Measurements from ENCODE around the gene PIK3C2B.
A peak's percentile ranks its signal among the peaks of the same experiment; 100 is the strongest.

Gene PIK3C2B

DNA sequence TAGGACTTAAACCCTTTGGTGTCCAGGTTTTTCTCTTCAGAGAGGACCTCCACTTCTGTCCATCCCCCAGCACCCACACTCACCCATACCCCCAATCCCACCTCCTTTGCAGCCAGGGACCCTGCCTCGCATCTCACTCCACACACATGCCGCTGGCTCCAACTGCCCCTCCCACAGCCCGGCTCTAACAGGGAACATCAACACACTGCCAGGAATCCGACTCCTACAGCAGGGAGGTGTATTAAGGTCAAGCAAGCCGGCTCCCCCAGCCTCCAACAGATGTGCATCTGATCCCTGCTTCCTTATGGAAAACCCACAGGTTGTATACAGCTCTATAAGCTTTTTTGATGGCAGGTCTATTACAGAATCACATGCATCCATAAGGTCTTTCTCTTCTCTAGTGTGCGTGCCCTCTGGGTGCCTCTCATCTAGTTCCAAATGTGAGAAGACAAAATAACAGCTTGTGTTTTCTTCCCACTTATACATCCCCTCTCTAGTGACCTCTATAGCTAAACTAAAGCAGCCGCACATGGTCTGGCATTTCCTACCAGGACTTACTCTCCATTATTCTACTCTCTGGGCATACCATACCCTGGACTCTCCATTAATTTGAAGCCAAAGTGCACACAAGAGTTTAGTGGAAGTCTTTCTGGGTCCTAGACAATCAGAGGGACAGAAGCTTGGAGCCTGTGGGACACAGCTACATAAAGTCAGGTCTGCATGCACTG lies 16.3 kb downstream of the PIK3C2B start:
- Histone ChIP-seq H3K9ac (ENCODE audit: insufficient read length) (no peak overlapping the region), H3K4me3 (no peak overlapping the region), H3K27ac (no peak overlapping the region), H3K36me3 (ENCODE audit: insufficient read depth, low read length) (no peaks in the 10 kb centered on the region), H3K9me3 (ENCODE audit: low read depth, low read length) (no peaks in the 10 kb centered on the region)
- DNase-seq (ENCODE audit: low read depth, low spot score), result no peak
- TF ChIP-seq FOXP2 (optimal IDR thresholded peaks at IDR 0.05; ENCODE audit: control extremely low read depth, extremely low read length, insufficient read depth), result no peak
- TF ChIP-seq POLR2AphosphoS5 (IDR thresholded peaks at IDR 0.05; ENCODE audit: borderline replicate concordance, low read depth, low read length), result no peak
- TF ChIP-seq EZH2 (IDR thresholded peaks at IDR 0.05), result no peak

DNA sequence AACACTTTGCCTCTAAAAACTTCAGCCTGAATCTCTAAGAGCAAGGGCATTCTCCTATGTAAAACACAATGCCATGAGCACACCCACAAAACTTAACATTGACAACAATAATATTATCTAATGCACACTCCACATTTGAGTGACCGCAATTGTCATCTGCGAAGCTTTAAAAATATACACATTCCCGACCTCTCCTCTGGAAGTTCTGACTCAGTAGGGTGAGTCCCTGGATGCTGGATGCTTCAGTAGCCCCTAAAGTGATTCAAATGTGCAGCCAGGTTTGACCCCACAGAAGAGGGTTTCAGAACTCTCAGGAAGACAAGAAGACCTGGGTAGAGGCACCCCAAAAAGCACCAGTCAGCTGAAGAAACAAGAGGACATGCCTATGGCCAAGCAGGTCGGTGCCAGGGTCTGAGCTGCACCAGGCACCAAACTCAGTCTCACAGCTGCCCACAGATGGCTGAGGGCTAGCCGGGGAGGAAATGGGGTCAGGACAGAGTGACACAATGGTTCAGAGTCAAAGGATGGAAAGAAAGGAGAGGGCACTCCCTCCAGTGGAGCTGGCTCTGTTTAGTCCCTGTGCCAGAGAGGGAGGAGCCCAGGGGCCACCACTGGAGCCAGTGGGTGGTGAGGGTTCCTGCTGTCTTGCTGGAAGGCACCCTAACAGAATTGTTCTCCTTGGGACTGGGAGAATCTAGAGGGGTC lies 17.4 kb downstream of the PIK3C2B start:
- H3K9me3 ChIP-seq (ENCODE audit: low read depth, low read length), result no peaks in the 10 kb centered on the region
- no peak for DNase-seq (ENCODE audit: low read depth, low spot score)
- H3K4me3 ChIP-seq, result no peak overlapping the region
- TF ChIP-seq EZH2 (IDR thresholded peaks at IDR 0.05) (no peak), FOXP2 (optimal IDR thresholded peaks at IDR 0.05; ENCODE audit: control extremely low read depth, extremely low read length, insufficient read depth) (no peak), POLR2AphosphoS5 (IDR thresholded peaks at IDR 0.05; ENCODE audit: borderline replicate concordance, low read depth, low read length) (no peak)
- H3K27ac ChIP-seq, result no peak overlapping the region
- no peaks in the 10 kb centered on the region for H3K36me3 ChIP-seq (ENCODE audit: insufficient read depth, low read length)
- H3K9ac ChIP-seq (ENCODE audit: insufficient read length), result no peak overlapping the region

DNA sequence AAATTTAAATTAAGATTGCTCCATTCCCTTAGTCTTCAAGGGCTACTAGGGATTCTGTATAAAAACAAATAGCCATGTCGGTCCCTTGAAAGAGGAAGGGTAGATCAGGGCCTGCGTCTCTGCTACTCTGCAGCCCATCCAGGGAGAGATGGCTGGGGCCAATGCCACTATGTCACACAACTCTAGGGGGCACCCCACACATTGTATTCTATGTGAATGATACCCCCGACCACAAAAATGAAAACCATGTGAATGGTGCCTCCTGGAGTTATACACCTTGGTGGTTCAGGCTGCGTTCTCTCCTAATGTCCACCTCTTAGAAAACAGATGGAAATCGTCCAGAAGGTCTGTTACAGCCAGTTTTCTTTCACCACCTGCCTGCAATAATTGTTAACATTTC lies 18.0 kb downstream of the PIK3C2B start:
- no peak overlapping the region for H3K9ac ChIP-seq (ENCODE audit: insufficient read length)
- no peaks in the 10 kb centered on the region for H3K9me3 ChIP-seq (ENCODE audit: low read depth, low read length)
- no peak for DNase-seq (ENCODE audit: low read depth, low spot score)
- no peak overlapping the region for H3K27ac ChIP-seq
- H3K4me3 ChIP-seq, result no peak overlapping the region
- no peak for TF ChIP-seq FOXP2 (optimal IDR thresholded peaks at IDR 0.05; ENCODE audit: control extremely low read depth, extremely low read length, insufficient read depth)
- TF ChIP-seq EZH2 (IDR thresholded peaks at IDR 0.05), result no peak
- TF ChIP-seq POLR2AphosphoS5 (IDR thresholded peaks at IDR 0.05; ENCODE audit: borderline replicate concordance, low read depth, low read length), result no peak
- no peaks in the 10 kb centered on the region for H3K36me3 ChIP-seq (ENCODE audit: insufficient read depth, low read length)

DNA sequence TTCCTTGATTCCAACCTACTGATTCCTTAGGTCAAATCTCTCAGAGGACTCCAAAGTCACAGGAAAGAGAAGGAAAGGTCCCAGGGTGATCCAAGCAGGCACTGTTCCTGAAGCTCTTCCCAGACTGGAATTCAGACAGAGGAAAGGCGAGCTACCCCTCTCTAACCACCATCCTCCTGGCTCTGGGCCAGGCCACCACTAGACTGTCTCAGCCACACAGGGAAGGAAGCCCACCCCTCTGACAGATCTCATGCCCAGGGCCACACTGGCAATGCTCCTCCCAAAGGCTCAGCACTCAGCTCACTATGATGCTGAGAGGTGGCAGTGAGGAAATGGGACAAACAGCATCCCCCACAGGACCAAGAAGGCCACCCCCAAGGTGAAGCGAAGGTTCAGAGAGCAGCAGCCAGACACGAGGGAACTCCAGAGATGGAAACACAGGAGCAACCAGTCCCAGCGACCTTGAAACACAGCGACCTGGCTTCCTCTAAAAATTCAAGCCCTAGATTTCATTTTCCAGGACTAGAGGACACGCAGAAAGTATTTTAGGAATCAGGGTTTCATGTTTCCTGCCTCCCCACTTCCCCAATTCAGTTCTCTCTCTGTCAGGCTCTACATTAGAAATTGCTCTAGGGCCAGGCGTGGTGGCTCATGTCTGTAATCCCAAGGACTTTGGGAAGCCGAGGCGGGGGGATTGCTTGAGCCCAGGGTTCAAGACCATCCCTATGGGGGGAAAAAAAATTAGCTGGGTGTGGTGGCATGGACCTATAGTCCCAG lies 18.8 kb downstream of the PIK3C2B start:
- H3K4me3 ChIP-seq, result no peak overlapping the region
- no peak overlapping the region for H3K27ac ChIP-seq
- TF ChIP-seq EZH2 (IDR thresholded peaks at IDR 0.05) (no peak), FOXP2 (optimal IDR thresholded peaks at IDR 0.05; ENCODE audit: control extremely low read depth, extremely low read length, insufficient read depth) (no peak), POLR2AphosphoS5 (IDR thresholded peaks at IDR 0.05; ENCODE audit: borderline replicate concordance, low read depth, low read length) (no peak)
- DNase-seq (ENCODE audit: low read depth, low spot score), result no peak
- no peaks in the 10 kb centered on the region for H3K36me3 ChIP-seq (ENCODE audit: insufficient read depth, low read length)
- no peak overlapping the region for H3K9ac ChIP-seq (ENCODE audit: insufficient read length)
- H3K9me3 ChIP-seq (ENCODE audit: low read depth, low read length), result no peaks in the 10 kb centered on the region

DNA sequence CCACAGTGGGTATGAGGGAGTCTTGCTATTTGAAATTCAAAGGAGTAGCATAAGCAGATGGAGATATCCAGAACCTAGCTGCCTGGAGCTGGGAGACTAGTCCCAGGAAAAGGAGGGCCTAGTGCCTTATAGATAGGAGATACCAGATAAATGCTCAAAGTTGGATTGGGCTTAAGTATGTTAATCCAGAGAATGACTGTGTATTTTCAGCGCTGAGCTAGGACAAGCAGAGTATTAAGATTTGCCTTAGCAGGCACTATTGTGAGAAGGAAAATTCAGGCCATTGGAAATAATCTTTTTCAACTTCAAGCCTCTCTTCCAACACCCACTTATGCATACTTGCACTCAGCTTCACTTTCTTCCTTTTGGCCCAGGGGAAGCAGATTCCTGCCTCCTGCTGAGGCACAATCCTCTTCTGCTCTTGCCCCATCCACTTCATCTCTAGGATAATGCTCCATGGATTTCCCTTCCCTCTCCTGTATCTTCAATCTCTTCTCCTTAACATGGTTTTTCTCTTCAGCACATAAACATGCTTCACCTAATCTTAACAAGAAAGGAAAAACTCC lies 21.1 kb downstream of the PIK3C2B start:
- Histone ChIP-seq H3K27ac (peak overlapping the region; percentile 81), H3K9ac (ENCODE audit: insufficient read length) (no peak overlapping the region), H3K9me3 (ENCODE audit: low read depth, low read length) (no peaks in the 10 kb centered on the region), H3K4me3 (no peak overlapping the region), H3K36me3 (ENCODE audit: insufficient read depth, low read length) (no peaks in the 10 kb centered on the region)
- DNase-seq (ENCODE audit: low read depth, low spot score), result no peak
- TF ChIP-seq EZH2 (IDR thresholded peaks at IDR 0.05), result no peak
- no peak for TF ChIP-seq POLR2AphosphoS5 (IDR thresholded peaks at IDR 0.05; ENCODE audit: borderline replicate concordance, low read depth, low read length)
- no peak for TF ChIP-seq FOXP2 (optimal IDR thresholded peaks at IDR 0.05; ENCODE audit: control extremely low read depth, extremely low read length, insufficient read depth)

DNA sequence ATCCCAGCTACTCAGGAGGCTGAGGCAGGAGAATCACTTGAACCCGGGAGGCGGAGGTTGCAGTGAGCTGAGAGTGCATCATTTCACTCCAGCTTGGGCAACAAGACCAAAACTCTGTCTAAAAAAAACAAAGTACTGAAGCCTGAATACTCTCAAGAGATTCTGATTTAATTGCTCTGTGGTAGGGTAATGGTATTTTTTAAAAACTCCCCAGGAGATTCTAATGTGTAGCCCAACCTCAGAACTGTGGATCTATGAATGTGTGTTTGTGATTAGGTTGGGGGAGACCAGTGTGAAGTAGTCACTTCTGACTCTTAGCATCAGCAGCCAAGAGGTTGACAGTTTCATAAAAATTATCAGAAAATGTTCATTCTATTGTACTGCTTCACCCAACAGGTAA lies 21.9 kb downstream of the PIK3C2B start:
- Histone ChIP-seq H3K27ac (0 out of 2 replicates have a peak overlapping the region, but pooled peaks have one; percentile 81), H3K9ac (ENCODE audit: insufficient read length) (no peak overlapping the region), H3K4me3 (no peak overlapping the region), H3K9me3 (ENCODE audit: low read depth, low read length) (no peaks in the 10 kb centered on the region), H3K36me3 (ENCODE audit: insufficient read depth, low read length) (no peaks in the 10 kb centered on the region)
- TF ChIP-seq POLR2AphosphoS5 (IDR thresholded peaks at IDR 0.05; ENCODE audit: borderline replicate concordance, low read depth, low read length) (no peak), EZH2 (IDR thresholded peaks at IDR 0.05) (no peak), FOXP2 (optimal IDR thresholded peaks at IDR 0.05; ENCODE audit: control extremely low read depth, extremely low read length, insufficient read depth) (no peak)
- DNase-seq (ENCODE audit: low read depth, low spot score), result no peak

DNA sequence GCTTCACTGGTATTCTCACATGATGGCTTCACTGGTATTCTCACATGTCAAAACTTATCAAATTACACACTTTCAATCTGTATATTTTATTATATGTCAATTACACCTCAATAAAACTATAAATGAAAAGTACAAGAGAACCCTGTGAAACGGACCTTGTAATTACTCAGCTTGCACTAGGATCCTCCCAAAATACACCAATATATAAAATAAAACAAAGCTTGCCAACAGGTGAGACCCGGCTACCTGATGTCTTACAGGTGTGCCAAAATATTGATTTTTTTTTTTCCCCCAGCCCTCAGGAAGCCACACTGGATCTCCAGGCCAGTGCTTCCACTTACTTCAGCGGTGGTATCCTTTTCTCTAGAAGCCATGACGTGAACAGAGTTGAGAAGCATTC lies 22.9 kb downstream of the PIK3C2B start:
- H3K27ac ChIP-seq, result no peak overlapping the region
- no peaks in the 10 kb centered on the region for H3K9me3 ChIP-seq (ENCODE audit: low read depth, low read length)
- no peak for DNase-seq (ENCODE audit: low read depth, low spot score)
- no peak for TF ChIP-seq POLR2AphosphoS5 (IDR thresholded peaks at IDR 0.05; ENCODE audit: borderline replicate concordance, low read depth, low read length)
- no peak for TF ChIP-seq FOXP2 (optimal IDR thresholded peaks at IDR 0.05; ENCODE audit: control extremely low read depth, extremely low read length, insufficient read depth)
- no peak for TF ChIP-seq EZH2 (IDR thresholded peaks at IDR 0.05)
- H3K4me3 ChIP-seq, result no peak overlapping the region
- no peaks in the 10 kb centered on the region for H3K36me3 ChIP-seq (ENCODE audit: insufficient read depth, low read length)
- no peak overlapping the region for H3K9ac ChIP-seq (ENCODE audit: insufficient read length)

DNA sequence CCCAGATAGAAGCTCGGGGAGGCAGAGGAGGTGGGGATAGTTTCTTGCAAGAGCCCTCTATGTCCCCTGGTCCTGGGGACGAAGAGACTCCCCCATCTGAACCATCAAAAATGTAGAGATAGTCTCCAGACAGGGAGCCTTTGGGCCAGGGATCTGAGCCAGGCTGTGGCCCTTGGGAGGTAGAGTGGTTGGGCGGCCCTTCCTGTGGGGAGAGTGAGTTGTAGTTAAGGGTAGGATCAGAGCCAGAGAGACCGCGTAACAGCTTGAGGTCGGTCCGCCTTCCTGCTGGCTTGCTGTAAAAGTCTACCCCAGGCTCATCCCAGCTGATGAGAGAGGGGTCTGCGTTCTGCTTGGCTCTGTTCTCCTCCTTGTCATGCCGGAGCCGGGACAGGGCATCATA lies 25.3 kb downstream of the PIK3C2B start:
- TF ChIP-seq FOXP2 (optimal IDR thresholded peaks at IDR 0.05; ENCODE audit: control extremely low read depth, extremely low read length, insufficient read depth) (no peak), EZH2 (IDR thresholded peaks at IDR 0.05) (no peak), POLR2AphosphoS5 (IDR thresholded peaks at IDR 0.05; ENCODE audit: borderline replicate concordance, low read depth, low read length) (no peak)
- no peak for DNase-seq (ENCODE audit: low read depth, low spot score)
- no peak overlapping the region for H3K4me3 ChIP-seq

More for the DNA sequence above, 25.3 kb downstream of the PIK3C2B start:
- H3K9me3 ChIP-seq (ENCODE audit: low read depth, low read length), result no peaks in the 10 kb centered on the region
- no peak overlapping the region for H3K27ac ChIP-seq
- H3K36me3 ChIP-seq (ENCODE audit: insufficient read depth, low read length), result no peaks in the 10 kb centered on the region
- H3K9ac ChIP-seq (ENCODE audit: insufficient read length), result no peak overlapping the region
